Panc1 (cell line): ENCODE results near the gene ATP5MC2. TPM values are rescaled to one million over a fixed set of nuclear protein-coding genes. Genes with fewer than 3 reads are reported as not detected.

Experiments used
- ATAC-seq: fragments of 200-7000 bp; cut with Tn5 transposase; 2 replicates; pipeline ENCODE4 v1.9.1; 2020; ENCODE audit warnings: mild to moderate bottlenecking, moderate library complexity
- BruUV-seq: library from RNA; stranded (reverse); fragments of 400-500 nt; replicated peaks from 2 replicates; lab custom pipeline; 2021; lab: Mats Ljungman, UMichigan
- CTCF ChIA-PET: fragments of 300-600 bp; sonication (Branson Sonifier 250); formaldehyde crosslinking; loops from one replicate; lab custom pipeline; 2022; ENCODE audit warnings: antibody characterized with exemption; lab: Charles Lee
- POLR2A ChIA-PET: fragments of 300-600 bp; sonication (Branson Sonifier 250); formaldehyde crosslinking; loops from one replicate; lab custom pipeline; 2022; ENCODE audit warnings: antibody characterized with exemption; lab: Charles Lee
- DNase-seq: peaks from one replicate; pipeline ENCODE4 v3.0.0-alpha.2; 2010; ENCODE audit warnings: low read depth, low spot score
- H3K27ac ChIP-seq: 2 replicates; pipeline ENCODE4 v1.5.1; 2011; ENCODE audit warnings: mild to moderate bottlenecking, low read length, inconsistent platforms
- H3K27me3 ChIP-seq: fragments of 200-500 bp; sonication (Bioruptor generic); 2 replicates; pipeline ENCODE4 v1.6.0; 2014; ENCODE audit warnings: low read length, inconsistent platforms; ENCODE audit not compliant: control insufficient read depth, insufficient read depth
- H3K36me3 ChIP-seq: fragments of 200-500 bp; sonication (Bioruptor generic); 2 replicates; pipeline ENCODE4 v1.5.1; 2014; ENCODE audit warnings: inconsistent platforms, mild to moderate bottlenecking, low read length, moderate library complexity; ENCODE audit not compliant: control insufficient read depth, insufficient read depth
- H3K4me1 ChIP-seq: 2 replicates; pipeline ENCODE4 v1.5.1; 2011; ENCODE audit warnings: inconsistent platforms, mild to moderate bottlenecking, low read length, moderate library complexity; ENCODE audit not compliant: control insufficient read depth, insufficient read depth
- H3K4me3 ChIP-seq, 2 experiments: 2 replicates each; pipeline ENCODE4 v1.5.1; 2011 to 2012; ENCODE audit warnings: low read depth in 2 of 2, low read length in 2 of 2, mild to moderate bottlenecking in 2 of 2, inconsistent platforms in 1 of 2, moderate library complexity in 1 of 2
- H3K9me3 ChIP-seq: fragments of 200-500 bp; sonication (Bioruptor generic); 2 replicates; pipeline ENCODE4 v1.5.1; 2014; ENCODE audit warnings: low read depth, mild to moderate bottlenecking, inconsistent platforms, low read length, moderate library complexity; ENCODE audit not compliant: control insufficient read depth, insufficient read depth
- POLR2AphosphoS5 ChIP-seq: IDR thresholded peaks from 2 replicates; pipeline ENCODE4 v1.6.1; 2012; ENCODE audit warnings: mild to moderate bottlenecking, low read depth, low read length, moderate library complexity
- SIN3A ChIP-seq: IDR thresholded peaks from 2 replicates; pipeline ENCODE4 v1.6.1; 2012; ENCODE audit warnings: low read depth, mild to moderate bottlenecking, low read length, moderate library complexity, borderline replicate concordance; ENCODE audit not compliant: insufficient read depth
- TCF7L2 ChIP-seq: IDR thresholded peaks from 2 replicates; pipeline ENCODE4 v1.6.1; 2011; ENCODE audit warnings: mild to moderate bottlenecking, low read depth, low read length, inconsistent platforms
- in situ Hi-C: cut with HindIII; loops from 2 replicates; pipeline ENCODE4 v1.10.0; 2016; ENCODE audit warnings: low sequenced_read_pairs, low pct_unique_long_range_greater_than_20kb
- intact Hi-C: fragments of 100-400 bp; cut with micrococcal nuclease; formaldehyde crosslinking; loops from one replicate; pipeline ENCODE4 v1.10.0; 2022; ENCODE audit not compliant: unreplicated experiment
- total RNA-seq: library from RNA; stranded (reverse); gene quantifications from one replicate; pipeline ENCODE4 v1.2.1, GENCODE V29; 2021; ENCODE audit not compliant: unreplicated experiment
- TF ChIP-seq, protein P1 (sequence below), 2 experiments: IDR thresholded peaks; 2 replicates each; pipeline ENCODE4 v1.6.1; 2011 to 2012; ENCODE audit warnings: low read depth in 2 of 2, control low read depth in 1 of 2, low read length in 1 of 2, mild to moderate bottlenecking in 1 of 2, moderate library complexity in 1 of 2; ENCODE audit not compliant: insufficient read depth in 1 of 2
- TF ChIP-seq, protein P2 (sequence below): fragments of 450-650 bp; IDR thresholded peaks from 2 replicates; pipeline ENCODE4 v1.5.1; 2017; ENCODE audit warnings: mild to moderate bottlenecking

Gene ATP5MC2
- total RNA-seq, 1 experiment from 2014 or later = 290 TPM

DNA sequence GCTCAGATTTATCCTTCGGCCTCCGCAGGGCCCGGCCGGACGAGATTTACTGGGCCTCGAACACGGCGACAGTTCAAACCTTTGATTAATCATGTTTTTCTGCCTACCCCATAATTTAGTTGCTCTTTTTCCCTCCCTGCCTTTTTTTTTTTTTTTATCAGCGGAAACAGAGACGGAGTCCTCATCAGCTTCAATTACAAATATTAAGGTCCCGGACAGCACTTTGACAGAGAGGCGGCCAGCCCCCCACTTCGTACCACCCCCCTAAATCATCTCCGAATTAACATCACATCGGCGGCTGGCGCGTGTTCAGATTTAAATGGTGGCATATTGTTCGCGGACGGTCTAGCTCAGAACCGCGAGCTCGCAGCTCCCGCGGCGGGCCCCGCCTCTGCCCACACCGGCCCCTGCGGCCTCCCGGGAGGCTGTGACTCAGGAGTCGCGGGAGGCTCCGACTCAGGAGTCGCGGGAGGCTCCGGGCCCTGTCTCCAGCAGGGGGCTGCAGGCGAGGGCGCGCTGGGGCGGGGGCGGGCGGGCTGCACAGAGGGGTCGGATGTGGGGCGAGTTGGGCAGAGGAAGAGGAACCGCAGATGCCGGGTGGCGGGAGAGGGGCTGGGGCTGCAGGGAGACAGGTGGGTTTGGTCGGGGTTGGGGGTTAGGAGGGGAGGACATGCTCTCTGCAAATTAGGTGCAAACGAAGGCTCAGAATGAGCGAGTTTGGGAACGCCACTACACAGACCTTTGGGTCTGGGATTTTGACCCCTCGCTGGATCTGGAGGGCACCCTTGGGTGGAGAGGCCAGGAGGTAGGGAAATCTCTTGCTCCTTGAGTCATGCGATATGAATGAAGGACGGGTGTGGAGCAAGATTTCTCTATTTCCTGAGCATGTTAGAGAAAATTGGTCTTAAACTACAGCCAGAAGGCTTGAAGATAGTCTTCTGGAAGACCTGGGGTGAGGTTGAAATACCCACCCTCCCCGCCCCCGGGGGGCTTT, 19.6 kb upstream of the ATP5MC2 start:
- BruUV-seq = no TSS peak
- Histone ChIP-seq H3K36me3 (no peaks in the 10 kb centered on the region), H3K9me3 (no peaks in the 10 kb centered on the region), H3K4me3 (peak overlapping the region in 1 of 2 experiments; percentile 29; a peak in 2 of 4 replicates), H3K27me3 (peaks cover 8% of the 10 kb centered on the region), H3K27ac (no peak overlapping the region), H3K4me1 (peaks cover 4% of the 10 kb centered on the region; the same call in 1 of the 2 replicates)
- POLR2A ChIA-PET = no interaction called here
- CTCF ChIA-PET = interaction anchor here (0.7 to 0.9 kb wide), 3 partner anchors 48 to 316 kb away, joined by 3 to 7 read pairs (median 3); no protein-coding TSS in a partner anchor
- TF ChIP-seq, protein P1, sequence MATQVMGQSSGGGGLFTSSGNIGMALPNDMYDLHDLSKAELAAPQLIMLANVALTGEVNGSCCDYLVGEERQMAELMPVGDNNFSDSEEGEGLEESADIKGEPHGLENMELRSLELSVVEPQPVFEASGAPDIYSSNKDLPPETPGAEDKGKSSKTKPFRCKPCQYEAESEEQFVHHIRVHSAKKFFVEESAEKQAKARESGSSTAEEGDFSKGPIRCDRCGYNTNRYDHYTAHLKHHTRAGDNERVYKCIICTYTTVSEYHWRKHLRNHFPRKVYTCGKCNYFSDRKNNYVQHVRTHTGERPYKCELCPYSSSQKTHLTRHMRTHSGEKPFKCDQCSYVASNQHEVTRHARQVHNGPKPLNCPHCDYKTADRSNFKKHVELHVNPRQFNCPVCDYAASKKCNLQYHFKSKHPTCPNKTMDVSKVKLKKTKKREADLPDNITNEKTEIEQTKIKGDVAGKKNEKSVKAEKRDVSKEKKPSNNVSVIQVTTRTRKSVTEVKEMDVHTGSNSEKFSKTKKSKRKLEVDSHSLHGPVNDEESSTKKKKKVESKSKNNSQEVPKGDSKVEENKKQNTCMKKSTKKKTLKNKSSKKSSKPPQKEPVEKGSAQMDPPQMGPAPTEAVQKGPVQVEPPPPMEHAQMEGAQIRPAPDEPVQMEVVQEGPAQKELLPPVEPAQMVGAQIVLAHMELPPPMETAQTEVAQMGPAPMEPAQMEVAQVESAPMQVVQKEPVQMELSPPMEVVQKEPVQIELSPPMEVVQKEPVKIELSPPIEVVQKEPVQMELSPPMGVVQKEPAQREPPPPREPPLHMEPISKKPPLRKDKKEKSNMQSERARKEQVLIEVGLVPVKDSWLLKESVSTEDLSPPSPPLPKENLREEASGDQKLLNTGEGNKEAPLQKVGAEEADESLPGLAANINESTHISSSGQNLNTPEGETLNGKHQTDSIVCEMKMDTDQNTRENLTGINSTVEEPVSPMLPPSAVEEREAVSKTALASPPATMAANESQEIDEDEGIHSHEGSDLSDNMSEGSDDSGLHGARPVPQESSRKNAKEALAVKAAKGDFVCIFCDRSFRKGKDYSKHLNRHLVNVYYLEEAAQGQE (IDR thresholded peaks at IDR 0.05; ENCODE audit: insufficient read depth in 1 of 2, low read depth in 2 of 2, low read length in 1 of 2) = no peak
- no peak for TF ChIP-seq TCF7L2
- TF ChIP-seq, protein P2, sequence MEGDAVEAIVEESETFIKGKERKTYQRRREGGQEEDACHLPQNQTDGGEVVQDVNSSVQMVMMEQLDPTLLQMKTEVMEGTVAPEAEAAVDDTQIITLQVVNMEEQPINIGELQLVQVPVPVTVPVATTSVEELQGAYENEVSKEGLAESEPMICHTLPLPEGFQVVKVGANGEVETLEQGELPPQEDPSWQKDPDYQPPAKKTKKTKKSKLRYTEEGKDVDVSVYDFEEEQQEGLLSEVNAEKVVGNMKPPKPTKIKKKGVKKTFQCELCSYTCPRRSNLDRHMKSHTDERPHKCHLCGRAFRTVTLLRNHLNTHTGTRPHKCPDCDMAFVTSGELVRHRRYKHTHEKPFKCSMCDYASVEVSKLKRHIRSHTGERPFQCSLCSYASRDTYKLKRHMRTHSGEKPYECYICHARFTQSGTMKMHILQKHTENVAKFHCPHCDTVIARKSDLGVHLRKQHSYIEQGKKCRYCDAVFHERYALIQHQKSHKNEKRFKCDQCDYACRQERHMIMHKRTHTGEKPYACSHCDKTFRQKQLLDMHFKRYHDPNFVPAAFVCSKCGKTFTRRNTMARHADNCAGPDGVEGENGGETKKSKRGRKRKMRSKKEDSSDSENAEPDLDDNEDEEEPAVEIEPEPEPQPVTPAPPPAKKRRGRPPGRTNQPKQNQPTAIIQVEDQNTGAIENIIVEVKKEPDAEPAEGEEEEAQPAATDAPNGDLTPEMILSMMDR = no peak; the same call in 1 of the 2 replicates
- TF ChIP-seq POLR2AphosphoS5 = no peak
- TF ChIP-seq SIN3A = no peak
- DNase-seq (no peak), ATAC-seq (peak; percentile 72)
- in situ Hi-C loops = no loop called here
- intact Hi-C loops = no loop called here

DNA sequence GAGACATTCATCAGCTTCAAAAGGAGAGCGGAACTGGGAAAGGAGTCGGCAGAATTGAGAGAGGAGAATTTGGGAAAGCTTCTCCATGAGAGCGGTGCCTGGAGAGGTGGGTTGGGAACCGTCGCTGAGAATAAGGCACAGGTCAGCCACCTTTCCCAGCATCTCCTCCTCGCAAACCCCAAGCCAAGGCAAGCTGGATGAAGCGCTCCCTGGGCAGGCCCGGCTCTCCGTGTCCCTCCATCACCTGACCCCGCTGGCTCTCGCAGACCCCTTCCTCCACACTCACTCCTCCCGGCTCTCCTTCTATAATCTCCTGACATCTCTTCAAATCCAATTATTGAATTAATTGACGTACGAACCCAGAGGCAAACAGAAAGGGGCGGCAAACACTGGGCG, 18.9 kb upstream of the ATP5MC2 start:
- no peak for ATAC-seq

More for the DNA sequence above, 18.9 kb upstream of the ATP5MC2 start:
- no peaks in the 10 kb centered on the region for H3K9me3 ChIP-seq
- ChIA-PET CTCF (interaction anchor here (0.9 kb wide), 2 partner anchors 49 to 315 kb away, joined by 3 read pairs; no protein-coding TSS in a partner anchor), POLR2A (no interaction called here)
- intact Hi-C loops (no loop called here), in situ Hi-C loops (no loop called here)
- no peak overlapping the region for H3K27ac ChIP-seq
- H3K4me3 ChIP-seq = no peak overlapping the region
- no peak for DNase-seq
- peaks cover 6% of the 10 kb centered on the region for H3K27me3 ChIP-seq
- H3K4me1 ChIP-seq = peaks cover 4% of the 10 kb centered on the region; the same call in 1 of the 2 replicates
- TF ChIP-seq, protein P1 (IDR thresholded peaks at IDR 0.05; ENCODE audit: insufficient read depth in 1 of 2, low read depth in 2 of 2, low read length in 1 of 2) = no peak
- no peak for TF ChIP-seq TCF7L2
- TF ChIP-seq POLR2AphosphoS5 = no peak
- TF ChIP-seq, protein P2 = no peak
- TF ChIP-seq SIN3A = no peak
- no peaks in the 10 kb centered on the region for H3K36me3 ChIP-seq
- BruUV-seq = no TSS peak
